ENCODE results near the gene STMN3.
A peak's percentile ranks its signal among the peaks of the same experiment; 100 is the strongest.
"Not testable (repeated sequence)": the region's sequence is repeated elsewhere in the genome, so short reads cannot be mapped to it uniquely, and the experiment has no call there.

The STMN3 gene

GRCh38 chr20:63640686-63641085, 12.5 kb downstream of the STMN3 start:
- not testable (repeated sequence) for H3K4me3 ChIP-seq (ENCODE audit: low read length in 2 of 2); H3K9ac ChIP-seq (ENCODE audit: low read length in 2 of 2); H3K27me3 ChIP-seq (ENCODE audit: control insufficient read depth in 1 of 2, insufficient read depth in 2 of 2, low read length in 2 of 2); H3K27ac ChIP-seq (ENCODE audit: low read length); H3K9me3 ChIP-seq (ENCODE audit: control insufficient read depth in 2 of 2, low read length in 2 of 2); H3K36me3 ChIP-seq (ENCODE audit: control insufficient read depth in 2 of 2, insufficient read depth in 2 of 2, low read length in 2 of 2)
- H3K4me1 ChIP-seq (ENCODE audit: control insufficient read depth, insufficient read depth, low read length), result peaks cover 12% of the 10 kb centered on the region

GRCh38 chr20:63640086-63640485, 13.1 kb downstream of the STMN3 start:
- no peaks in the 10 kb centered on the region for H3K9me3 ChIP-seq (ENCODE audit: control insufficient read depth in 2 of 2, low read length in 2 of 2)
- H3K27me3 ChIP-seq (ENCODE audit: control insufficient read depth in 1 of 2, insufficient read depth in 2 of 2, low read length in 2 of 2), result no peaks in the 10 kb centered on the region
- no peak overlapping the region for H3K9ac ChIP-seq (ENCODE audit: low read length in 2 of 2)
- H3K4me1 ChIP-seq (ENCODE audit: control insufficient read depth, insufficient read depth, low read length), result peaks cover 12% of the 10 kb centered on the region
- no peak overlapping the region for H3K4me3 ChIP-seq (ENCODE audit: low read length in 2 of 2)
- no peaks in the 10 kb centered on the region for H3K36me3 ChIP-seq (ENCODE audit: control insufficient read depth in 2 of 2, insufficient read depth in 2 of 2, low read length in 2 of 2)
- H3K27ac ChIP-seq (ENCODE audit: low read length), result no peak overlapping the region

- Histone ChIP-seq H3K27ac (ENCODE audit: low read length) (no peak overlapping the region), H3K9me3 (ENCODE audit: control insufficient read depth in 2 of 2, low read length in 2 of 2) (no peaks in the 10 kb centered on the region), H3K4me1 (ENCODE audit: control insufficient read depth, insufficient read depth, low read length) (peaks cover 12% of the 10 kb centered on the region), H3K27me3 (ENCODE audit: control insufficient read depth in 1 of 2, insufficient read depth in 2 of 2, low read length in 2 of 2) (no peaks in the 10 kb centered on the region), H3K4me3 (ENCODE audit: low read length in 2 of 2) (no peak overlapping the region), H3K9ac (ENCODE audit: low read length in 2 of 2) (no peak overlapping the region), H3K36me3 (ENCODE audit: control insufficient read depth in 2 of 2, insufficient read depth in 2 of 2, low read length in 2 of 2) (no peaks in the 10 kb centered on the region)
Observed at GRCh38 chr20:63639093-63639975, 13.9 kb downstream of the STMN3 start.

GRCh38 chr20:63636752-63637628, 16.2 kb downstream of the STMN3 start:
- H3K36me3 ChIP-seq (ENCODE audit: control insufficient read depth in 2 of 2, insufficient read depth in 2 of 2, low read length in 2 of 2), result no peaks in the 10 kb centered on the region
- peaks cover 4% of the 10 kb centered on the region for H3K4me1 ChIP-seq (ENCODE audit: control insufficient read depth, insufficient read depth, low read length)
- no peaks in the 10 kb centered on the region for H3K27me3 ChIP-seq (ENCODE audit: control insufficient read depth in 1 of 2, insufficient read depth in 2 of 2, low read length in 2 of 2)
- H3K4me3 ChIP-seq (ENCODE audit: low read length in 2 of 2), result no peak overlapping the region
- no peak overlapping the region for H3K9ac ChIP-seq (ENCODE audit: low read length in 2 of 2)
- no peaks in the 10 kb centered on the region for H3K9me3 ChIP-seq (ENCODE audit: control insufficient read depth in 2 of 2, low read length in 2 of 2)
- H3K27ac ChIP-seq (ENCODE audit: low read length), result no peak overlapping the region

GRCh38 chr20:63635431-63636141, 17.6 kb downstream of the STMN3 start:
- no peak overlapping the region for H3K27ac ChIP-seq (ENCODE audit: low read length)
- no peaks in the 10 kb centered on the region for H3K4me1 ChIP-seq (ENCODE audit: control insufficient read depth, insufficient read depth, low read length)

GRCh38 chr20:63633732-63634131, 19.5 kb downstream of the STMN3 start:
- Histone ChIP-seq H3K9ac (ENCODE audit: low read length in 2 of 2) (no peak overlapping the region), H3K36me3 (ENCODE audit: control insufficient read depth in 2 of 2, insufficient read depth in 2 of 2, low read length in 2 of 2) (no peaks in the 10 kb centered on the region), H3K4me1 (ENCODE audit: control insufficient read depth, insufficient read depth, low read length) (peaks cover 6% of the 10 kb centered on the region), H3K4me3 (ENCODE audit: low read length in 2 of 2) (no peak overlapping the region), H3K27ac (ENCODE audit: low read length) (no peak overlapping the region), H3K27me3 (ENCODE audit: control insufficient read depth in 1 of 2, insufficient read depth in 2 of 2, low read length in 2 of 2) (no peaks in the 10 kb centered on the region), H3K9me3 (ENCODE audit: control insufficient read depth in 2 of 2, low read length in 2 of 2) (no peaks in the 10 kb centered on the region)

More at GRCh38 chr20:63635431-63636141, 17.6 kb downstream of the STMN3 start:
- H3K9ac ChIP-seq (ENCODE audit: low read length in 2 of 2), result no peak overlapping the region
- no peaks in the 10 kb centered on the region for H3K36me3 ChIP-seq (ENCODE audit: control insufficient read depth in 2 of 2, insufficient read depth in 2 of 2, low read length in 2 of 2)
- no peak overlapping the region for H3K4me3 ChIP-seq (ENCODE audit: low read length in 2 of 2)
- no peaks in the 10 kb centered on the region for H3K9me3 ChIP-seq (ENCODE audit: control insufficient read depth in 2 of 2, low read length in 2 of 2)
- no peaks in the 10 kb centered on the region for H3K27me3 ChIP-seq (ENCODE audit: control insufficient read depth in 1 of 2, insufficient read depth in 2 of 2, low read length in 2 of 2)

- peaks cover 14% of the 10 kb centered on the region for H3K4me1 ChIP-seq (ENCODE audit: control insufficient read depth, insufficient read depth, low read length)
- H3K27me3 ChIP-seq (ENCODE audit: control insufficient read depth in 1 of 2, insufficient read depth in 2 of 2, low read length in 2 of 2); H3K4me3 ChIP-seq (ENCODE audit: low read length in 2 of 2); H3K27ac ChIP-seq (ENCODE audit: low read length); H3K36me3 ChIP-seq (ENCODE audit: control insufficient read depth in 2 of 2, insufficient read depth in 2 of 2, low read length in 2 of 2); H3K9me3 ChIP-seq (ENCODE audit: control insufficient read depth in 2 of 2, low read length in 2 of 2); H3K9ac ChIP-seq (ENCODE audit: low read length in 2 of 2): not testable (repeated sequence)
Observed at GRCh38 chr20:63631426-63631825, 21.8 kb downstream of the STMN3 start.

GRCh38 chr20:63630956-63631355, 22.3 kb downstream of the STMN3 start:
- not testable (repeated sequence) for H3K9ac ChIP-seq (ENCODE audit: low read length in 2 of 2); H3K4me3 ChIP-seq (ENCODE audit: low read length in 2 of 2); H3K36me3 ChIP-seq (ENCODE audit: control insufficient read depth in 2 of 2, insufficient read depth in 2 of 2, low read length in 2 of 2); H3K9me3 ChIP-seq (ENCODE audit: control insufficient read depth in 2 of 2, low read length in 2 of 2); H3K27ac ChIP-seq (ENCODE audit: low read length); H3K27me3 ChIP-seq (ENCODE audit: control insufficient read depth in 1 of 2, insufficient read depth in 2 of 2, low read length in 2 of 2)
- H3K4me1 ChIP-seq (ENCODE audit: control insufficient read depth, insufficient read depth, low read length), result peaks cover 15% of the 10 kb centered on the region

- H3K36me3 ChIP-seq (ENCODE audit: control insufficient read depth in 2 of 2, insufficient read depth in 2 of 2, low read length in 2 of 2), result no peaks in the 10 kb centered on the region
- H3K27me3 ChIP-seq (ENCODE audit: control insufficient read depth in 1 of 2, insufficient read depth in 2 of 2, low read length in 2 of 2), result no peaks in the 10 kb centered on the region
- H3K27ac ChIP-seq (ENCODE audit: low read length), result no peak overlapping the region
- H3K4me3 ChIP-seq (ENCODE audit: low read length in 2 of 2), result peak overlapping the region; percentile 73 to 93
- H3K4me1 ChIP-seq (ENCODE audit: control insufficient read depth, insufficient read depth, low read length), result peaks cover 19% of the 10 kb centered on the region
- H3K9me3 ChIP-seq (ENCODE audit: control insufficient read depth in 2 of 2, low read length in 2 of 2), result no peaks in the 10 kb centered on the region
- peak overlapping the region; percentile 69 to 85 for H3K9ac ChIP-seq (ENCODE audit: low read length in 2 of 2)
Observed at GRCh38 chr20:63628246-63628975, 24.8 kb downstream of the STMN3 start.

- Histone ChIP-seq H3K4me1 (ENCODE audit: control insufficient read depth, insufficient read depth, low read length) (peaks cover 19% of the 10 kb centered on the region), H3K9ac (ENCODE audit: low read length in 2 of 2) (peak overlapping the region; percentile 69 to 85), H3K36me3 (ENCODE audit: control insufficient read depth in 2 of 2, insufficient read depth in 2 of 2, low read length in 2 of 2) (no peaks in the 10 kb centered on the region), H3K4me3 (ENCODE audit: low read length in 2 of 2) (peak overlapping the region; percentile 73 to 93), H3K9me3 (ENCODE audit: control insufficient read depth in 2 of 2, low read length in 2 of 2) (no peaks in the 10 kb centered on the region), H3K27ac (ENCODE audit: low read length) (no peak overlapping the region), H3K27me3 (ENCODE audit: control insufficient read depth in 1 of 2, insufficient read depth in 2 of 2, low read length in 2 of 2) (no peaks in the 10 kb centered on the region)
Observed at GRCh38 chr20:63627751-63628245, 25.4 kb downstream of the STMN3 start.
